Heart right ventricle (tissue), 16 donors: ENCODE measurements around the gene SLC7A9. TPM values are rescaled to one million over a fixed set of nuclear protein-coding genes. Genes with fewer than 3 reads are reported as not detected.

ENCODE experiments used
- ATAC-seq, 8 donors: fragments of 200-7000 bp; cut with Tn5 transposase; one replicate each; pipeline ENCODE4 v1.9.1; 2020; ENCODE audit warnings: mild to moderate bottlenecking in 8 of 8, moderate library complexity in 8 of 8, moderate number of reproducible peaks in 1 of 8
- DNase-seq, 2 donors: peaks; one replicate each; pipeline ENCODE4 v3.0.0-alpha.2; 2020
- H3K27ac ChIP-seq, 10 donors: fragments of 200-600 bp; sonication (generic) in 2 of 10; one replicate each; pipeline versions ENCODE4 v1.5.0 to v1.8.0; 2020 to 2022; ENCODE audit warnings: mild to moderate bottlenecking in 3 of 10
- H3K27me3 ChIP-seq, 7 donors: fragments of 200-600 bp; one replicate each; pipeline ENCODE4 v1.8.0; 2021 to 2022; ENCODE audit warnings: mild to moderate bottlenecking in 2 of 7
- H3K36me3 ChIP-seq, 9 donors: fragments of 200-600 bp; sonication (generic) in 1 of 9; one replicate each; pipeline versions ENCODE4 v1.5.0 to v1.8.0; 2020 to 2022; ENCODE audit warnings: mild to moderate bottlenecking in 2 of 9
- H3K4me1 ChIP-seq, 9 donors: fragments of 200-600 bp; sonication (generic) in 1 of 9; one replicate each; pipeline versions ENCODE4 v1.5.0 to v1.8.0; 2020 to 2022; ENCODE audit warnings: mild to moderate bottlenecking in 4 of 9
- H3K4me3 ChIP-seq, 10 donors: fragments of 200-600 bp; sonication (generic) in 2 of 10; one replicate each; pipeline versions ENCODE4 v1.5.0 to v1.8.0; 2020 to 2022; ENCODE audit warnings: mild to moderate bottlenecking in 7 of 10, moderate library complexity in 2 of 10
- H3K9me3 ChIP-seq, 11 donors: fragments of 200-600 bp in 10 of 11; sonication (generic) in 2 of 11; one replicate each; pipeline versions ENCODE4 v1.5.0 to v1.8.0; 2013 to 2022; ENCODE audit warnings: mild to moderate bottlenecking in 2 of 11, control low read depth in 1 of 11, moderate library complexity in 1 of 11
- CTCF ChIP-seq, 9 donors: fragments of 200-600 bp; sonication (generic) in 2 of 9; IDR thresholded peaks; one replicate each; pipeline versions ENCODE4 v1.5.0 to v1.8.0; 2021 to 2022; ENCODE audit warnings: antibody characterized with exemption in 9 of 9, mild to moderate bottlenecking in 5 of 9, moderate library complexity in 1 of 9
- WGBS, 2 donors: extraction: QIAGEN DNeasy Blood & Tissue Kit; methylation state at CpG; one replicate each; pipeline ENCODE4 v1.1.7; 2013; ENCODE audit warnings: inconsistent platforms in 1 of 2; 5-methylcytosine and 5-hydroxymethylcytosine counted together
- intact Hi-C, 10 donors: fragments of 100-400 bp; cut with DNase I; formaldehyde crosslinking; loops; one replicate each; pipeline versions ENCODE4 v1.11.1 to v1.14.2; 2022
- polyA plus RNA-seq, 2 donors: library from polyadenylated mRNA; stranded (reverse); fragments of 200-250 nt; gene quantifications; one replicate each; pipeline ENCODE4 v1.2.3, GENCODE V29; 2013
- total RNA-seq, 10 donors: library from RNA; stranded (reverse); fragmentation: NEBNext Ultra II Directional in 3 of 10; extraction: Animal tissue kit (Norgen Biotek cat#: 25700) in 3 of 10; gene quantifications; one replicate each; pipeline versions ENCODE4 v1.2.1 to v1.2.4, GENCODE V29; 2021 to 2023
- donor health status: Arrhythmogenic right ventricular cardiomyopathy.
- donor health status: ischemic (EF 13 %, LVEDD 7.1; RV severe dilation, severe dysfunction).
- donor health status: healthy with polysubstance abuse.
- donor health status: DM: no; HTN: yes; CAD: no.
- donor health status: DM: no; HTN: no; CAD: no.
- donor health status: ischemic (EF 25% LVEDD 6.9; RV normal size, moderate dysfunction).
- donor health status: ischemic (EF 25% LVEDD 5.7; RV mildly dilated, moderate dysfunction).
- donor health status: healthy.
- donor health status: DM: yes; HTN: yes; CAD: no.
- donor health status: Ischemic cardiomyopathy.
- donor health status: ischemic (EF 35%, LVEDD 5.7; RV mildly dilated, moderate dysfunction).
- donor health status: nonischemic (EF 11% LVEDD 7.7; RV severe dilation, severe dysfunction).
- donor health status: DM: yes; HTN: yes; CAD: no.
- donor health status: PGD.
- donor health status: ischemic (EF 29% LVEDD 5.4; RV normal size, mild dysfunction).
- donor health status: nonischemic (EF 23%, LVEDD 6.1; RV moderate dilation, normal function).

The SLC7A9 gene
- total and polyA plus RNA-seq, 12 donors, result 0.12 to 0.24 TPM; not detected in 10

GRCh38 chr19:32831611-32832010, 38.0 kb downstream of the SLC7A9 start:
- no peak for TF ChIP-seq CTCF (IDR thresholded peaks at IDR 0.05)
- DNase-seq, result no peak

GRCh38 chr19:32830231-32831014, 39.1 kb downstream of the SLC7A9 start:
- Histone ChIP-seq H3K4me3 (no peak overlapping the region), H3K27ac (no peak overlapping the region), H3K36me3 (no peaks in the 10 kb centered on the region), H3K4me1 (no peaks in the 10 kb centered on the region), H3K27me3 (peaks cover 0 to 2% (median 0%) of the 10 kb centered on the region in 7 donors), H3K9me3 (peaks cover 0 to 5% (median 0%) of the 10 kb centered on the region in 11 donors)
- no peak for TF ChIP-seq CTCF (IDR thresholded peaks at IDR 0.05)
- ATAC-seq (no peak), DNase-seq (no peak)
- WGBS, 2 donors, result 87 to 91% methylated on average over 8 of the region's 8 CpGs
- intact Hi-C loops, result no loop called here

More at GRCh38 chr19:32831611-32832010, 38.0 kb downstream of the SLC7A9 start:
- Histone ChIP-seq H3K4me1 (no peaks in the 10 kb centered on the region), H3K27ac (no peak overlapping the region), H3K36me3 (no peaks in the 10 kb centered on the region), H3K9me3 (peaks cover 0 to 5% (median 0%) of the 10 kb centered on the region in 11 donors), H3K4me3 (no peak overlapping the region), H3K27me3 (peaks cover 0 to 2% (median 0%) of the 10 kb centered on the region in 7 donors)
- intact Hi-C loops, result no loop called here
- WGBS, 2 donors, result 89 to 92% methylated on average over 5 of the region's 5 CpGs
- ATAC-seq, result no peak

GRCh38 chr19:32829345-32829896, 40.1 kb downstream of the SLC7A9 start:
- WGBS, 2 donors, result 92 to 93% methylated on average over 10 of the region's 10 CpGs
- no peak for ATAC-seq
- Histone ChIP-seq H3K9me3 (peaks cover 0 to 5% (median 0%) of the 10 kb centered on the region in 11 donors), H3K4me1 (no peaks in the 10 kb centered on the region), H3K27ac (no peak overlapping the region), H3K4me3 (no peak overlapping the region), H3K36me3 (no peaks in the 10 kb centered on the region), H3K27me3 (peaks cover 0 to 10% (median 1%) of the 10 kb centered on the region in 7 donors)
- intact Hi-C loops, result no loop called here
- DNase-seq, result no peak
- no peak for TF ChIP-seq CTCF (IDR thresholded peaks at IDR 0.05)

- H3K36me3 ChIP-seq, result no peaks in the 10 kb centered on the region
- TF ChIP-seq CTCF (IDR thresholded peaks at IDR 0.05), result no peak
- no peaks in the 10 kb centered on the region for H3K4me1 ChIP-seq
- WGBS, 2 donors, result 81 to 83% methylated on average over 15 of the region's 15 CpGs
- H3K4me3 ChIP-seq, result no peak overlapping the region
- ATAC-seq (no peak), DNase-seq (no peak)
- H3K9me3 ChIP-seq, result peaks cover 0 to 5% (median 0%) of the 10 kb centered on the region in 11 donors
- H3K27ac ChIP-seq, result no peak overlapping the region
- peaks cover 0 to 17% (median 7%) of the 10 kb centered on the region in 7 donors for H3K27me3 ChIP-seq
- intact Hi-C loops, result no loop called here
Measured at GRCh38 chr19:32828643-32829344, 40.8 kb downstream of the SLC7A9 start.
